ENCODE data around the gene RAF1.
"Not testable (repeated sequence)": the region's sequence is repeated elsewhere in the genome, so short reads cannot be mapped to it uniquely, and the experiment has no call there.

RAF1 gene

DNA sequence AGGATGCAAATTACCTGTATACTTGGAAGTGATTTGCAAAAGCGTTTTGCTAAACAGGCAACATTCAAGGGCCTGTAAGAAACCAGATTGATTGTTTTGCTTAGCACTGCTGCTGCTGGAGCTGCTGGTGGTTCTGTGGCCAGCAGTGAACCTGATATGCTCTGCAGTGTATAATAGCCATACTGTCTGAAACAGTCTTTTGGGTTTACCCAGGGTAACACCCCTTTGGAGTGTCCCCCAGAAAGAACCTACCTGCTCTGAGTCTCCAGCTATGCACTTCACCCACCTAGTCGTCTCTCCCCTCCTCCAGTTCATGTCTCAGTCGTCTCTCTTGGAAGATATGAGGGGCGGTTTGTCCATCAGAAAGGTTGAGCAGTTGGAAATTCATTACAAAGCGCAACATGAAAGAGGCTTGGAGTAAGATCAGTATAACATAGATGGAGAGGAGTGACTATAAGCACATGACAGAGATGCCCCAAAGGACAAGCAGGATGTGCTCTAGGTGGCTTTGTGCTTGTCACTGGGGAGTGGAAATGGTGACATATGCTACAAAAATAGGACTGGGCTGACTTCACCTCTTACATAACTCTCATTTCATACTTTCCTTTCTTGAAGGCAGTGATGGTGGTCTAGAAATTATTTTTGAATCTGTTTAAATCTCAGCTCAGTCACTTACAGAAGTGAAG is 103.3 kb downstream of the RAF1 start:
- DNase-seq, result no peak

- DNase-seq, result no peak
Measured at GRCh38 chr3:12559520-12559919, 104.4 kb downstream of the RAF1 start.

DNA sequence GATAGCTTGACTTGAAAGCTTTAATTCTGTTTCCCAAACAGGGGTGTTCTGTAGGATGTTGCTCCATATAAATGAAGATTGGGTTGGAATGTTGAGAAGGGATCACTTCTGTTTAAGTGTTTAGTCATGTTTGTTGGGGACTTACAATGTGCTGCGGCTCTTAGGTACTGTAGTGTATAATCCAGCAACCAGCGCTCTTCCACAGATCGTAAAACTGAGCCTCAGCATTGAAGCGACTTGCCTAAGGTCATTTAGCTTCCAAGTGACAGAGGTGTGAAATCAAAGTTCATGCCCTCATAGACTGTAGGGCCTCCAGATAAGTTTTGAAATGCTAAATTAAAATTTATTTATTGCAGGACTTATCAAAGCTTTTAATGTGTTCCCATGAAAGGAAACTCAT is 105.2 kb downstream of the RAF1 start:
- no peak for DNase-seq

DNA sequence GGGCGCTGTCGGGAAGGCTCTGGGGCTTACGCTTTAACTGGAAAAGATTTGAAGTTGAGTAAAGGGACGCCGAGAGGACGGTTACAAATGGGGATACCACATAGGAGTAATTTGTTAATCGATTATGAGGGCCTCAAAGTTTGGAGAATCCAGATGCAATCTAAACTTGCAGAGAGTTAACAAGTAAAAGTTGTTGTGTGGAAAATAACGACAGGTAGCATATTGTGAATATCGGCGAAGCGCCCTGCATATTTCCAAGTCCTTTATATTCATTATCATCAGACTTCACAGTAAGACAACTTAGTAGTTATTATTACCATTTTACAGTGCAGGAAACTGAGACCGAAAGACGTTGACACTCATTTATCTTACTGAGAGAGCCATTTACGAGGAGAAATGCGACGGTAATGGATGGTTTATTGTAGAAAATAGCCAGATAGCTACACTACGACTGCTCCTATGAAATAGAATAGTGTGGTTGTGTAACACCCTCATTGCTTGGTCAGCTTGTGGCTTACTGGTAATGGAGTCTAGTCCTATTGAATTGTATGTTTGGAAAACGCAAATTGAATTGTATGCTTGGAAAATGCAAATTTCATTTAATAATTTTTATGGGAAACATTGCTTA is 106.3 kb downstream of the RAF1 start:
- no peak for DNase-seq

DNA sequence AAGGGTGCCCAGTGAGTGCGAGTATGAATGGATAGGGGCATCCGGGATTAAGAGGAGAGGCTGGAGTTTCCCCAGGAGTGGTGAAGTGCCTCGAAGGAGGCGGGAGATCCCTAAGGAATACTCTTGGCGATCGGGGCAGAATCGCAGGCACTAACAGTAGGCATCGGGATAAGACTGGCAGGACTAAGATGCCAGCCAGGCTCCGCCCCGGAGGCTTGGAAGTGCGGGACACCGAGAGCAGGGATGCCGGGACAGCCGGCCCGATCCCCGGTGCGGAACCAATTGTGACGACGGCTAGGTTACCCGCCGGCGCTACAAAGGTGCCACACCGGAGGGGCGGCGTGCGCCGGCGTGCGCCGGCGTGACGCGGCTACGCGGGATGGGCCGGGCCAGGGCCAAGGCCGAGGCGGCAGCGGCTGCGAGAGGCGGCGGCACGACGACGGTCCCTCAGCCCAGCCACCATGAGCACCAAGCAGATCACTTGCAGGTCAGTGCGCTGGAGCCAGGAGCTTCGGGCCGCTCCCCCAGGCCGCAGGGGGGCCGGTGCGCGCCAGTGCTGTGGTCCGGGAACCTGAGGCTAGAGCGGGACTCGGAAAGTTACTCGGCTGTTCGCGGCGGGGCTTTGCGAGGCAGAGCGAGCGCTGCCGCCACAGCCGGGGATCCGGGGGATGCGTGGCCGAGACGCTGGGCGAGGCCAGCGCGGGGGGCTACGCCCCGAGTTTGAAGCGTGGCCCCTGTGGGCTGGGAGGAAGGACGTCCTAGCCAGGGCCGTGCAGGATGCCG is 107.0 kb downstream of the RAF1 start, which contains the start of gene MKRN2:
MKRN2 (plus strand) TSS at position 398 of the 783 bp plus-strand sequence; CDS start at position 462, 64 bp downstream.
- peak; percentile 53 to 93 (median 82) for DNase-seq

DNA sequence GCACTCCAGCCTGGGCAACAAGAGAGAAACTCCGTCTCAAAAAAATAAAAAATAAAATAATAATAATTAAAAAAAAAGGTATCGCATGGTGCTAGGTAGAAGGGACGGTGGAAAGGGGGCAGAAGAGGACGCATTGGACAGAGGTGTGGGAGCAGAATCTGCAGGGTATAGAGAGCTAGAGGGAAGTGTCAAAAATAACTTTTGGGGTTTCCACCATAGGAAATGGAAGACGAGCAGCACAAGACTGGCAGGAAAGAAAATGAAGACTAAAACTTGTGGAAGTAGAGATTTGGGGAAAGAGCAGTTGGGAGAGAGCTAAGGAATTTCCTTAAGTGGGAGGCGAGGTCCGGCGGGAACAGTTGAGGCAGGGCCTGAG is 107.6 kb downstream of the RAF1 start:
- no peak for DNase-seq

- peak in 4 of 56 donors; percentile 3 to 14 (median 6) for DNase-seq
Measured at GRCh38 chr3:12553921-12554391, 110.0 kb downstream of the RAF1 start.

- DNase-seq, result no peak
Measured at GRCh38 chr3:12549971-12550760, 113.8 kb downstream of the RAF1 start.

DNA sequence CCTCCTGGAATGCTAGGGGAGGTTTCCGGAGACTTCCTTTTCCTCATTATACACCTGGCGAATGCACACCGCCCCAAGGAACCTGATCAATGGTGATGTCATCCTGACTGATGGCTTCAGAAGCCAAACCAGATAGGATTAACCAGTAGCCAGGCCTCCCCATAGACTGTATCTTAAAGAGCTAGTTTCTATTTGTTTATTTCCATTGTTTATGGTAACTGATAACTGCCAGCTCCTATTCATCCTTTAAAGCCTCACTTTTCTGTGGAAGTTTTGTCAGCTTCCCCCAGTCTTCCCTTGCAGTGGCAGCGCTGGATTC is 118.5 kb downstream of the RAF1 start, which contains the start of gene MKRN2OS:
MKRN2OS (minus strand) TSS at position 27 of the 319 bp plus-strand sequence. CDS start 35 bp downstream, outside the sequence.
- no peak for DNase-seq

GRCh38 chr3:12544652-12545472 is 119.1 kb downstream of the RAF1 start:
- no peak for DNase-seq

- DNase-seq, result not testable (repeated sequence)
Measured at GRCh38 chr3:12543497-12543896, 120.4 kb downstream of the RAF1 start.

DNA sequence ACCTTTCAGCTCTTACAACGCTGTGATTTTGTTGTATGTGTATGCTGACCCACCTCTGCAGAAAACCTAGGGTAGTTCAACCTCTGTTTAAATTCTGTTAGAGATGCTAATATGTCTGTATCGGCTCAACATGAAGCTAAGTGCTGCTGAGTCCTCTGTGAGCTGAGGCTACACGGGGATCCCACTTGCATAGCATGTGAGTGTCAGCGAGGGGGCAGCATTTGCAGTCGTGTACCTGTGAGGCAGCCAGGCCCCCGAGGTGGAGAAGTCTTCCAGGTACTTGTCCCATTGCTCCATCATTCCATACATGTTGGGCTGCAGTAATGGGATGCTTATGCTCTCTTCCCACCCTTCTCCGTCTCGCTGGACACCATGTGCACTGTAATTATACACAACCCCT is 122.3 kb downstream of the RAF1 start:
- DNase-seq, result no peak

DNA sequence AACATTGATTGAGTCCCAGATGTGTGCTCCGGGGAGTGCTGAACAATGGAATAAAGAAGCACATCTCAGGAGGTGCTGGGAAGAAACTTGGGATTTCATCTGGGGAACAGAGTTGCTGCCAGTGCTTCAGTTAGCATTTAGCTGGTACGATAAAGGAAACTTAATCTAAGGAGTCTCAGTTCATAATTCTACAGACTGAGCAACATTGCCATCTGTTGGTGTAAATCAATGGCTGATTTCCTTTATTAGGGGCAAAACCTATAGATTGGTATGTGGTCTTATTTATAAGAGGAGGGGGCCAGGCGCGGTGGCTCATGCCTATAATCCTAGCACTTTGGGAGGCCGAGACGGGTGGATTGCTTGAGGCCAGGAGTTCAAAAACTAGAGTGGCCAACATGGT is 127.5 kb downstream of the RAF1 start:
- DNase-seq, result no peak
